OCI-LY1 (cell line): Measurements from ENCODE around the gene PCSK7.

Experiments used
- H2AFZ ChIP-seq: fragments of 200-600 bp; sonication (generic), shearing (Covaris generic); 2 replicates; pipeline ENCODE4 v1.6.0; 2014; ENCODE audit warnings: antibody characterized with exemption, mild to moderate bottlenecking, low read length
- H3F3A ChIP-seq: fragments of 200-600 bp; sonication (generic), shearing (Covaris generic); 2 replicates; pipeline ENCODE4 v1.6.0; 2014; ENCODE audit warnings: mild to moderate bottlenecking, antibody characterized with exemption, low read length, moderate library complexity; ENCODE audit not compliant: insufficient read depth
- H3K27ac ChIP-seq: fragments of 200-600 bp; sonication (generic); 2 replicates; pipeline ENCODE4 v1.5.1; 2014; ENCODE audit warnings: low read length, mixed run types, mild to moderate bottlenecking, low read depth; ENCODE audit not compliant: poor library complexity, severe bottlenecking
- H3K27me3 ChIP-seq: fragments of 200-600 bp; sonication (generic); 2 replicates; pipeline ENCODE4 v1.6.0; 2014; ENCODE audit warnings: antibody characterized with exemption, mild to moderate bottlenecking, low read length, moderate library complexity; ENCODE audit not compliant: insufficient read depth
- H3K36me3 ChIP-seq: fragments of 200-600 bp; sonication (generic); 2 replicates; pipeline ENCODE4 v1.6.1; 2014; ENCODE audit warnings: mild to moderate bottlenecking, antibody characterized with exemption, low read length, moderate library complexity, mixed read lengths; ENCODE audit not compliant: insufficient read depth
- H3K4me1 ChIP-seq: fragments of 200-600 bp; sonication (generic); 2 replicates; pipeline ENCODE4 v1.5.1; 2014; ENCODE audit warnings: mild to moderate bottlenecking, low read length, moderate library complexity; ENCODE audit not compliant: insufficient read depth, severe bottlenecking
- H3K4me2 ChIP-seq: fragments of 200-600 bp; sonication (generic), shearing (Covaris generic); 2 replicates; pipeline ENCODE4 v1.6.1; 2014; ENCODE audit warnings: low read length
- H3K4me3 ChIP-seq: fragments of 200-600 bp; sonication (generic); 2 replicates; pipeline ENCODE4 v1.5.1; 2014; ENCODE audit warnings: low read length, low read depth, mild to moderate bottlenecking, mixed read lengths; ENCODE audit not compliant: poor library complexity, severe bottlenecking
- H3K79me2 ChIP-seq: fragments of 200-600 bp; shearing (Covaris generic); 2 replicates; pipeline ENCODE4 v1.6.1; 2016; ENCODE audit warnings: mixed run types, low read length, mixed read lengths; ENCODE audit not compliant: insufficient read depth
- H3K9ac ChIP-seq: fragments of 200-600 bp; sonication (generic), shearing (Covaris generic); 2 replicates; pipeline ENCODE4 v1.6.1; 2014; ENCODE audit warnings: mild to moderate bottlenecking, low read length, mixed read lengths
- H3K9me2 ChIP-seq: fragments of 200-600 bp; sonication (generic), shearing (Covaris generic); 2 replicates; pipeline ENCODE4 v1.6.1; 2014; ENCODE audit warnings: low read depth, mild to moderate bottlenecking, low read length, mixed read lengths
- H3K9me3 ChIP-seq: fragments of 200-600 bp; shearing (Covaris generic); 2 replicates; pipeline ENCODE4 v1.6.1; 2014; ENCODE audit warnings: low read length, mixed read lengths
- H4K20me1 ChIP-seq: fragments of 200-600 bp; sonication (generic), shearing (Covaris generic); 2 replicates; pipeline ENCODE4 v1.6.0; 2016; ENCODE audit warnings: mild to moderate bottlenecking, low read length; ENCODE audit not compliant: insufficient read depth
- EZH2 ChIP-seq: fragments of 200-600 bp; sonication (generic), shearing (Covaris generic); IDR thresholded peaks from 2 replicates; pipeline ENCODE4 v1.8.0; 2017; ENCODE audit warnings: borderline replicate concordance, mixed run types, mild to moderate bottlenecking, antibody characterized with exemption, low read length, moderate library complexity, mixed read lengths
- TF ChIP-seq, protein P1 (sequence below): fragments of 200-600 bp; sonication (generic), shearing (Covaris generic); IDR thresholded peaks from 2 replicates; pipeline ENCODE4 v1.5.1; 2017; ENCODE audit warnings: mild to moderate bottlenecking, antibody characterized with exemption, low read length, moderate library complexity, mixed read lengths

PCSK7 gene

DNA sequence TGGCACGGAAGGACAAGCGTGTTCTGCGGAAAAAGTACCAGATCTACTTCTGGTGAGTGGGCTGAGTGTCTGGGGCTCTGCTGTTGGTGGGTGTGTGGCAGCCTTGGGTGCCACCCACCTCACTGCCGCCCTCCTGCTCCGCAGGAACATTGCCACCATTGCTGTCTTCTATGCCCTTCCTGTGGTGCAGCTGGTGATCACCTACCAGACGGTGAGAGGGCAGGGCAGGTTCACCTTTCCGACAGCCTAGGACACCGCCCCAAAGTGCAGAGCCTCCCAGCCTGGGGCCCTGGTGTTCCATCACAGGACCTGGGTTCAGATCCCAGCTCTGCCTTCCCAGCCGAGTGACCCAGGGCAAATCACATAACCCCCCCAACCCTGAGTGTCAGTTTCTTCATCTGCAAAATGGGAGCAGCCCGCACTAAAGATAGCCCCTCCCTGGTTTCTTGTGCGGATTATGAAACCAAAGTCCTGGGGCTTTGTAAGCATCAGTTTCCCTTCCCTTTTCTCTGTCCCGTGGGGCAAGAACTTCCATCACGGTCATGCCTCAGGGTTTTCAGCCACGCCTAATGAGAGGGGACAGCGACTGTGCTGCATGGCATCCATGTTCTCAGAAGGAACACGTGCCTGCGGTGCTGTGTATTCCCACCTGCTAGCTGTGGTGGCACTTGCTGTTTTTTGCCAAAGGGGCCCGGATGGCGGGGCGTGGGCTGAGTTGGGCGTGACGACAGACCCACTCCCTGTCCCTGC is 42.5 kb downstream of the PCSK7 start:
- Histone ChIP-seq H3K27ac (peak overlapping the region; percentile 55), H2AFZ (no peak overlapping the region), H3K9me2 (no peaks in the 10 kb centered on the region), H3F3A (no peaks in the 10 kb centered on the region), H3K9ac (peak overlapping the region; percentile 27; the same call in 1 of the 2 replicates), H3K4me2 (peak overlapping the region; percentile 23; the same call in 1 of the 2 replicates), H3K9me3 (no peaks in the 10 kb centered on the region), H3K36me3 (peaks cover 16% of the 10 kb centered on the region; the same call in 1 of the 2 replicates), H4K20me1 (no peaks in the 10 kb centered on the region), H3K79me2 (no peaks in the 10 kb centered on the region), H3K4me3 (no peak overlapping the region), H3K27me3 (no peaks in the 10 kb centered on the region), H3K4me1 (peaks cover 13% of the 10 kb centered on the region)
- TF ChIP-seq EZH2, result no peak
- TF ChIP-seq, protein P1, sequence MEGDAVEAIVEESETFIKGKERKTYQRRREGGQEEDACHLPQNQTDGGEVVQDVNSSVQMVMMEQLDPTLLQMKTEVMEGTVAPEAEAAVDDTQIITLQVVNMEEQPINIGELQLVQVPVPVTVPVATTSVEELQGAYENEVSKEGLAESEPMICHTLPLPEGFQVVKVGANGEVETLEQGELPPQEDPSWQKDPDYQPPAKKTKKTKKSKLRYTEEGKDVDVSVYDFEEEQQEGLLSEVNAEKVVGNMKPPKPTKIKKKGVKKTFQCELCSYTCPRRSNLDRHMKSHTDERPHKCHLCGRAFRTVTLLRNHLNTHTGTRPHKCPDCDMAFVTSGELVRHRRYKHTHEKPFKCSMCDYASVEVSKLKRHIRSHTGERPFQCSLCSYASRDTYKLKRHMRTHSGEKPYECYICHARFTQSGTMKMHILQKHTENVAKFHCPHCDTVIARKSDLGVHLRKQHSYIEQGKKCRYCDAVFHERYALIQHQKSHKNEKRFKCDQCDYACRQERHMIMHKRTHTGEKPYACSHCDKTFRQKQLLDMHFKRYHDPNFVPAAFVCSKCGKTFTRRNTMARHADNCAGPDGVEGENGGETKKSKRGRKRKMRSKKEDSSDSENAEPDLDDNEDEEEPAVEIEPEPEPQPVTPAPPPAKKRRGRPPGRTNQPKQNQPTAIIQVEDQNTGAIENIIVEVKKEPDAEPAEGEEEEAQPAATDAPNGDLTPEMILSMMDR, result no peak

DNA sequence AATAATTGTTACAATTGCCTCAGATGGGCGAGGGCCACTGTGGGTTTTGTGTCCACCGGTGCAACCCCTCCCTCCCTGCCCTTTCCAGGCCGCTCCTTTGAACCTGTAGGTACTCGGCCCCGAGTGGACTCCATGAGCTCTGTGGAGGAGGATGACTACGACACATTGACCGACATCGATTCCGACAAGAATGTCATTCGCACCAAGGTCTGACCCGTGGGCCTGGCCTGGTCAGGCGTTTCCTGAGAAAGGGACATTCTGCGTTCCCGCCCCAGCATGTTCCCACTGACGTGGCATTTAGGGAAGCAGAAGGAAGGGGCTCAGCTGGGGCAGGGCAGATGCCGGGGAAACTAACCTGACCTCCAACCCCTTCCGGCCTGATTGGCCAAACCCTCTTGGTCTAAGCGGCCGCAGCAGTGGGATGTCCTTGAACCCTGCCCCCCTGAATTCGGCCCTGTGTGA is 43.2 kb downstream of the PCSK7 start:
- no peaks in the 10 kb centered on the region for H3K9me2 ChIP-seq
- H3K4me2 ChIP-seq, result no peak overlapping the region
- no peaks in the 10 kb centered on the region for H4K20me1 ChIP-seq
- H3K27ac ChIP-seq, result no peak overlapping the region
- TF ChIP-seq, protein P1, result no peak
- no peak overlapping the region for H2AFZ ChIP-seq
- peaks cover 16% of the 10 kb centered on the region; the same call in 1 of the 2 replicates for H3K36me3 ChIP-seq
- no peak overlapping the region for H3K9ac ChIP-seq
- H3K79me2 ChIP-seq, result no peaks in the 10 kb centered on the region
- peaks cover 13% of the 10 kb centered on the region for H3K4me1 ChIP-seq
- no peaks in the 10 kb centered on the region for H3K27me3 ChIP-seq
- no peaks in the 10 kb centered on the region for H3F3A ChIP-seq
- no peak overlapping the region for H3K4me3 ChIP-seq
- H3K9me3 ChIP-seq, result no peaks in the 10 kb centered on the region

DNA sequence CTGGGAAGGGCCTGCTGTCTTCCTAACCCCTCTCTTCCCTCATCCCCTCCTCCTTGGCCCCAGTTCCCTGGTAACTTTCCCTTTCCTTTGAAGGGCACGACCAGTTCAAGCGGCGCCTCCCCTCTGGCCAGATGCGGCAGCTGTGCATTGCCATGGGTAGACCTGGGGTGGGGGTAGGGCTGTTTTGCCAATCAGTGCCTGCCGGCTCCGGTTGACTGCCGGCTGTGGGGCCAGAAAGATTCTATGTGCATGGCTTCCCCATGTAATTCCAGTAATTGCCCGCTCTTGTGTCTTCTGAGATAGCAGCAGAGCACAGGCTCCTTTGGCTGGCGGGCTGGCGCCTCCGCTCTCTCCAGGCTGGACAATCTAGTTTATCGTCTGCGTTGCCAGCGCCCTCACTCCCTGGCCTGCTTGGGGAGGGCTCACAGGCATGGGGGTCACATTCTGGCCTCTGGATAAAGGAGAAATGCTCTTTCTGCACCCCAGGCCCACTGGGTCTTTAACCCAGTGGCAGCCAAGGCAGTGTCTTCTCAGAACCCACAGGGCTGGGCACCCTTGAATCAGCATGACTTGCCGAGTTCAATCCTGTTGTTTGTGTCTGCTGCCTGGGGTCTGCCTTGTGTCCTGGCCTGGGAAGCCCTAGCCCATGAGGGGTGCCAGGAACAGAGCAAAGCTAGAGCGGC is 43.9 kb downstream of the PCSK7 start:
- Histone ChIP-seq H3F3A (no peaks in the 10 kb centered on the region), H3K9me3 (no peaks in the 10 kb centered on the region), H3K79me2 (no peaks in the 10 kb centered on the region), H3K4me1 (peaks cover 13% of the 10 kb centered on the region), H3K4me2 (no peak overlapping the region), H3K27me3 (no peaks in the 10 kb centered on the region), H3K4me3 (no peak overlapping the region), H3K36me3 (peaks cover 16% of the 10 kb centered on the region; the same call in 1 of the 2 replicates), H3K27ac (no peak overlapping the region), H2AFZ (no peak overlapping the region), H4K20me1 (no peaks in the 10 kb centered on the region), H3K9me2 (no peaks in the 10 kb centered on the region), H3K9ac (no peak overlapping the region)
- TF ChIP-seq, protein P1, result no peak
- no peak for TF ChIP-seq EZH2
